Mucosa of rectum (tissue), 2 donors: ENCODE results near the gene LGALS4.
"Not testable (repeated sequence)": the region's sequence is repeated elsewhere in the genome, so short reads cannot be mapped to it uniquely, and the experiment has no call there.

Source experiments
- H3K27ac ChIP-seq, 2 donors: one replicate each; pipeline ENCODE4 v1.7.0; 2013; ENCODE audit warnings: inconsistent platforms in 2 of 2, low read depth in 2 of 2, low read length in 2 of 2
- H3K27me3 ChIP-seq, 2 donors: one replicate each; pipeline ENCODE4 v1.7.0; 2013; ENCODE audit warnings: low read length in 2 of 2; ENCODE audit not compliant: control insufficient read depth in 2 of 2, insufficient read depth in 2 of 2
- H3K36me3 ChIP-seq, 2 donors: one replicate each; pipeline ENCODE4 v1.7.0; 2013; ENCODE audit warnings: low read length in 2 of 2; ENCODE audit not compliant: control insufficient read depth in 2 of 2, insufficient read depth in 2 of 2
- H3K4me1 ChIP-seq, 2 donors: one replicate each; pipeline ENCODE4 v1.7.0; 2013; ENCODE audit warnings: low read length in 2 of 2, mild to moderate bottlenecking in 1 of 2; ENCODE audit not compliant: control insufficient read depth in 2 of 2, insufficient read depth in 2 of 2
- H3K4me3 ChIP-seq, 2 donors: one replicate each; pipeline ENCODE4 v1.7.0; 2013; ENCODE audit warnings: low read length in 2 of 2
- H3K9ac ChIP-seq, 2 donors: one replicate each; pipeline ENCODE4 v1.7.0; 2013; ENCODE audit warnings: low read length in 2 of 2, low read depth in 1 of 2, mild to moderate bottlenecking in 1 of 2
- H3K9me3 ChIP-seq, 2 donors: one replicate each; pipeline ENCODE4 v1.7.0; 2013; ENCODE audit warnings: low read length in 2 of 2; ENCODE audit not compliant: control insufficient read depth in 2 of 2
- donor health status: healthy.
- donor health status: Normal muscosa, but diverticular disease.

Gene LGALS4

GRCh38 chr19:38774181-38774950 lies 38.4 kb downstream of the LGALS4 start:
- no peak overlapping the region for H3K4me3 ChIP-seq
- no peaks in the 10 kb centered on the region for H3K27me3 ChIP-seq
- no peak overlapping the region for H3K27ac ChIP-seq
- H3K9ac ChIP-seq = no peak overlapping the region
- H3K9me3 ChIP-seq = no peaks in the 10 kb centered on the region
- H3K4me1 ChIP-seq = peaks cover 2% of the 10 kb centered on the region in 2 donors
- no peaks in the 10 kb centered on the region for H3K36me3 ChIP-seq

GRCh38 chr19:38773469-38774177 lies 39.1 kb downstream of the LGALS4 start, which contains the start of gene LGALS7:
LGALS7 (minus strand) TSS chr19:38773517; CDS start chr19:38773492, 25 bp downstream.
- H3K27ac ChIP-seq = no peak within 1 kb of the TSS

DNA sequence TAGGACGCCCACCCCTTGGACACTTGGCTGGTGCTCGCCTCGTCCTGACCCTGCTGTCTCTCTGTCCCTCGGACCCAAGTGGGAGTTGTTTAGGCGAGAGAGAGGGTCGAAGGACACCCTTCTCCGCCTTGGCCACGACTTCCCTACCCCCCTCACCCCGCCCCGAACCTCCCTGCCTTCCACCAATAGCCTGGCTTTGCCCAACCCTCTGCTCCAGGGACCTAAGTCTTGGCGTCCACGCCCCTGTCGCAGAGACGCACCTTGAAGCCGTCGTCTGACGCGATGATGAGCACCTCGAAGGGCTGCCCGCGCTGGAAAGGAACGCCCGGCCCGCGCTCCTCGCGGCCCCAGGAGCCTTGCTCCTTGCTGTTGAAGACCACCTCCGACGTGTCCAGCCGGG lies 41.2 kb downstream of the LGALS4 start:
- not testable (repeated sequence) for H3K4me3 ChIP-seq, H3K9me3 ChIP-seq, H3K27me3 ChIP-seq, H3K36me3 ChIP-seq, H3K27ac ChIP-seq, H3K9ac ChIP-seq, H3K4me1 ChIP-seq

More at GRCh38 chr19:38773469-38774177, 39.1 kb downstream of the LGALS4 start, which contains the start of gene LGALS7:
- Histone ChIP-seq H3K4me3 (no peak within 1 kb of the TSS), H3K9ac (no peak within 1 kb of the TSS), H3K9me3 (no peaks in the 10 kb centered on the region), H3K4me1 (peaks cover 2 to 4% of the 10 kb centered on the region in 2 donors), H3K27me3 (no peaks in the 10 kb centered on the region), H3K36me3 (no peaks in the 10 kb centered on the region)

- not testable (repeated sequence) for H3K4me3 ChIP-seq, H3K9me3 ChIP-seq, H3K27me3 ChIP-seq, H3K9ac ChIP-seq, H3K27ac ChIP-seq, H3K4me1 ChIP-seq, H3K36me3 ChIP-seq
These were observed 41.8 kb downstream of the LGALS4 start for GRCh38 chr19:38770949-38771275.

DNA sequence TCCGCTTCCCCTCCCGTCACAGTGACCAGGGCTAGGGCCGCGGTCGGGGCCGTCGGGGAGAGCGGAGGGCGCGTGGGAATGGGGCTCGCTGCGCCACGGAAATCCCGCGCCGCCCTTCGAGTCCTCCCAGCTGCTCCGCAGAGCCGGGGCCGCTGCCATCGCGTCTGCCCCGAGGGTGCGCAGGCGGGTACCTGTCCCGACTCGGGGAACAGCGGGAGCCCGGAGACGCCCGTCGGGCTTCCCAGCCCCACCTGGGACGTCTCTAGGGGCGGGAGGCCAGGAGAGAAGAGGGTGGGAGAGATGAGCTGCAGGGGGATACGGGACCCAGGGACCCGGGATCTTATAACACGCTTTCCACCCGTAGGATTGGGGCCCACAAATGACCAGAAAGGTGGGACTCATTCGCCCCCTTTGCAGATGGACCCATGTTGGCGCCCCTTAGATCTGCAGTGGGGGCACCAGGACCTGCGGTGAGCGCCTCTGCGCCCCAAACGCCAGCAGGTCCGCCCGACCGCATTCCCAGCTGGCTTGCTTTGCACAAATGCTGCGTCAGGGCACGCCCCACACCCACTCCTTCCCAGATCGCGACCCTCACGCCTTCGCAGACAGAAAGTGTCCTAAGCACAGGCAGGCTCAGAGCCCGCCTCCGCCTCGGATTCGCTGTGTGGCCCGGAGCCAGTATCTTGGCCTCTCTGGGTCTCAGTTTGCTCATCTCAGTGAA lies 42.4 kb downstream of the LGALS4 start:
- H3K27ac ChIP-seq, H3K9me3 ChIP-seq, H3K36me3 ChIP-seq, H3K27me3 ChIP-seq, H3K4me1 ChIP-seq: not testable (repeated sequence)
- peak overlapping the region; percentile 26 to 48 for H3K4me3 ChIP-seq
- peak overlapping the region in 1 of 2 donors; percentile 14 for H3K9ac ChIP-seq

DNA sequence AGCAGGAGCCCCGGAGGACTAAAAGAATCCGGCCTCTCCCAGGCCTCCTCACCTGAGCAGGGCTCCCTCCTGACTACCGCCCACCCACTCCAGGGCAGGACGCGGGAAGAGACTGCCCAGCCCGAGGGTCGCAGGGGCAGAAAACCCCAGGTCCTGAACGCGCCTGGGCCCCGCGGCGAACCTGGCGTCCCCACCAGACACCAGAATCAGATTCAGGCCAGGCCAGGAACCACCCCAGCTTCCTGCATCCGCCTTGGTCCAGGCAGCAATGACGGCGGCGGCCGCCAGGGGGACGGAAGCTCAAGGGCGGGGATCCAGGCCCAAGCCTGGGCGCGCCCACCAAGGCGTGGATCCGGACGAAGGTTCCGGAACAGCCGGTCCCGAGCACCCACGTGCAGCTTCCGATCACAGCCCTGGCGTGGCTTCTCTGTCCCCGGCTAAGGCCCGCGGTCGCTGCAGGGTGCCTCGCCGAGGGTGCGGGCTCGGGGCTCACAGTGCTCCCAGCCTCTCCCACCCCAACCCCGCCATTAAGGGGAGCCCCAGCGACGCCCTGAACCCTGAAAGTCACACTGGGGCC lies 43.0 kb downstream of the LGALS4 start:
- H3K9me3 ChIP-seq = no peaks in the 10 kb centered on the region
- H3K9ac ChIP-seq = peak overlapping the region in 1 of 2 donors; percentile 14
- peaks cover 2 to 4% of the 10 kb centered on the region in 2 donors for H3K4me1 ChIP-seq
- no peaks in the 10 kb centered on the region for H3K27me3 ChIP-seq
- peak overlapping the region; percentile 26 to 48 for H3K4me3 ChIP-seq
- peak overlapping the region in 1 of 2 donors; percentile 55 for H3K27ac ChIP-seq
- no peaks in the 10 kb centered on the region for H3K36me3 ChIP-seq

DNA sequence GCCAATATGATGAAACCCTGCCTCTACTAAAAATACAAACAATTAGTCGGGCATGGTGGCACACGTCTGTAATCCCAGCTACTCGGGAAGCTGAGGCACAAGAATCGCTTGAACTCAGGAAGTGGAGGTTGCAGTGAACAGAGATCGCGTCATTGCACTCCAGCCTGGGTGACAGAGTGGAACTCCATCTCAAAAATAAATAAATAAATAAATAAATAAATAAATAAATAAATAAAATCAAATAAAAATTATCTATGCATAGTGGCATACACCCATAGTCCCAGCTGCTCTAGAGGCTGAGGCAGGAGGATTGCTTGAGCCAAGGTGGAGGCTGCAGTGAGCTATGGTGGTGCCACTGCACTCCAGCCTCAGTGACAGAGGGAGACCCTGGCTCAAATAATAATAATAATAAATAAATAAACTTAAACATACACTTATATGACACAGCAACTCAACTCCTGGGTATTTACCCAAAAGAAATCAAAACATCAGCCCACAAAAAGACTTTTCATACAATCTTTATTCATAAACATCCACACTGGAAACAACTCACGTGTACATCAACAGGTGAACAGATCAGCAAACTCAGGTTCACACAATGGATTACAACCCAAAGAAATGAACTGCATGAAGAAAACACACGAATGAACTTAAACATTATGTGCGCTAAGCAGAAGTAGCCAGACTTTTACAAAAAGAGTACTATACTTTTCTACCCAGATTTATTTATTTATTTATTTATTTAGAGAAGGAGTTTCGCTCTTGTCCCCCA lies 46.3 kb downstream of the LGALS4 start:
- no peak overlapping the region for H3K9ac ChIP-seq
- H3K27ac ChIP-seq = no peak overlapping the region
- H3K9me3 ChIP-seq = no peaks in the 10 kb centered on the region
- H3K36me3 ChIP-seq = no peaks in the 10 kb centered on the region
- no peak overlapping the region for H3K4me3 ChIP-seq
- peaks cover 2 to 4% of the 10 kb centered on the region in 2 donors for H3K4me1 ChIP-seq
- no peaks in the 10 kb centered on the region for H3K27me3 ChIP-seq

DNA sequence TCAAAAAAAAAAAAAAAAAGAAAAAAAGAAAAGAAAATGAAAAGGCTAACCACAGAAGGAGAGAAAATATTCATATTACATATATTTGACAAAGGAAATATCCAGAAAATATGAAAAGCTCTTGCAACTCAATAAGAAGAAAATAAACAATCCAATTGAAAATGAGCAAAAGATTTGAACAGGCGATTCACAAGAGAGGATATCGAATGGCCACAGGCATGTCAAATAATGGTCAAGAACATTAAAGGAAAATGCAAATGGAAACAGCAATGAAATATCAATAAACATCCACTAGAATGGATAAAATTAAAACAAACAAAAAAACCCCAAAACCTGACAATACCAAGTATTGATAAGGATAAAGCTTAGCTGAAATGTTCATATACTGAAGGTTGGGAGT lies 47.5 kb downstream of the LGALS4 start:
- H3K27me3 ChIP-seq = no peaks in the 10 kb centered on the region
- no peak overlapping the region for H3K9ac ChIP-seq
- H3K4me3 ChIP-seq = no peak overlapping the region
- peaks cover 2 to 4% of the 10 kb centered on the region in 2 donors for H3K4me1 ChIP-seq
- H3K9me3 ChIP-seq = no peaks in the 10 kb centered on the region
- H3K36me3 ChIP-seq = no peaks in the 10 kb centered on the region
- H3K27ac ChIP-seq = no peak overlapping the region

- Histone ChIP-seq H3K4me3 (no peak overlapping the region), H3K9me3 (no peaks in the 10 kb centered on the region), H3K9ac (no peak overlapping the region), H3K27me3 (no peaks in the 10 kb centered on the region), H3K4me1 (peaks cover 0 to 5% of the 10 kb centered on the region in 2 donors), H3K27ac (no peak overlapping the region), H3K36me3 (no peaks in the 10 kb centered on the region)
These were observed 48.9 kb downstream of the LGALS4 start for GRCh38 chr19:38763795-38764220.
